Activated CD8-positive, alpha-beta memory T cell treated with anti-CD3 and anti-CD28 coated beads, Interleukin-2, amount 50 U/mL, for 24 hours (primary cell): ENCODE measurements around the gene MYO19.
"Not testable (repeated sequence)": the region's sequence is repeated elsewhere in the genome, so short reads cannot be mapped to it uniquely, and the experiment has no call there.

ENCODE experiments used
- DNase-seq: peaks from one replicate; pipeline ENCODE4 v3.0.0-alpha.2; 2020; ENCODE audit errors: extremely low read depth

MYO19 gene

DNA sequence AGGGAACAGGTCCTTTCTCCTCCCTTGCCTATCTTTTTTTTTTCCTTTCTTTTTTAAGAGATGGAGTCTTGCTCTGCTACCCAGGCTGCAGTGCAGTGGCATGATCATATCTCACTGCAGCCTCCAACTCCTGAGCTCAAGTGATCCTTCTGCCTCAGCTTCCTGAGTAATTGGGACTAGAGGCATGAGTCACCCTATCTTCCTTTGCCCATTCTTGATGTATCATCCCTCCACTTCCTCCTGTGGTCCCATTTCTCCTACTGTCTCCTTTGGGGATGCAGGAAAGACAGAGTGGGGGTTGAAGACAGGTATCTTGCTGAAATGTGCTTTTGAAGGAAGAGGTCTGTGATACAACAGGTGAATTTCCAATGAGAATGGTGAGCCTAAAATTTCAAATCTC is 5.5 kb downstream of the MYO19 start:
- DNase-seq, result no peak

GRCh38 chr17:36527621-36528250 is 6.9 kb downstream of the MYO19 start:
- no peak for DNase-seq

- no peak for DNase-seq
These were observed 8.8 kb downstream of the MYO19 start for GRCh38 chr17:36525888-36526287.

DNA sequence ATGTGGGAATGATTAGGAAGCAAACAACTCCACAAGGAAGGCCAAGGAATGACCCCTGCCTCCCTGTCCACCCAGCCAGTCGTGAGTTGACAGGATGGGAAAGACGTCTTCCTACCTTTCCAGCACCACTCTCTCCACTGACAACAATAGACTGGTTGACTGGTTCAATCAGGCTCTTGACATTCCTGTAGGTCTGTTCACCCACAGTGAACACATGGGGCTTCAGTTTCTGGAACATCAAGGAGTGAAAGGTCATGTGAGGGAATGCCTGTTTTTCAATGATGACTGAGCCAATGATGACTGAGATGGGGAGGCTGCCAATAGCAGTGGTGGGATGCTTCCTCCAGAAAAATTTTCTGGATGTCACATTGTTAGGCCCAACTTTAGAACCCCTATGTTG is 9.6 kb downstream of the MYO19 start:
- DNase-seq, result no peak

DNA sequence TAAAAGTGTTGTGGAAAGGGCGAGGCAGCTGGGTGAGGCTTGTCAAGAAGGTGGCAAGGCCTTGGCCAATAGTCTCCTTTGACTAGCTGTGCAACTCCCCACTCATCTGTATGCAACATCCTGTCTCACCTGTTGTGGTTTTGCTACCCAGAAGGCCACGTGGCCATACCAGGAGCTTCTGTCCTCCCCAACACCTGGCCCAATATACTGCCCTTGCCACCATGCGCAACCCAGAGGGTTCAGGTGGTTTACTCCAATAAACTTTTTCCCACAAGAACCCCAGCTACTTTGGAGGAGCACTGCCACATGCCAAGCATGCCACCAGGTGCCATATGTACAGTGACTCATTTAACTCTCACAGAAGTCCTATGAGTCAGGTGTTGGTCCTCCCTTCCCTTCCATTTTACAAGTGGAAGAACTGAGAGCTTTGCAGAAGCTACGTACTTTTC is 10.2 kb downstream of the MYO19 start:
- DNase-seq, result no peak

GRCh38 chr17:36523113-36523512 is 11.6 kb downstream of the MYO19 start:
- no peak for DNase-seq

- DNase-seq, result no peak
These were observed 18.8 kb downstream of the MYO19 start for GRCh38 chr17:36515837-36516236.

- no peak for DNase-seq
These were observed 19.8 kb downstream of the MYO19 start for GRCh38 chr17:36514856-36515255.

- no peak for DNase-seq
These were observed 22.0 kb downstream of the MYO19 start for GRCh38 chr17:36512641-36513040.

GRCh38 chr17:36511216-36511615 is 23.5 kb downstream of the MYO19 start:
- DNase-seq, result no peak

DNA sequence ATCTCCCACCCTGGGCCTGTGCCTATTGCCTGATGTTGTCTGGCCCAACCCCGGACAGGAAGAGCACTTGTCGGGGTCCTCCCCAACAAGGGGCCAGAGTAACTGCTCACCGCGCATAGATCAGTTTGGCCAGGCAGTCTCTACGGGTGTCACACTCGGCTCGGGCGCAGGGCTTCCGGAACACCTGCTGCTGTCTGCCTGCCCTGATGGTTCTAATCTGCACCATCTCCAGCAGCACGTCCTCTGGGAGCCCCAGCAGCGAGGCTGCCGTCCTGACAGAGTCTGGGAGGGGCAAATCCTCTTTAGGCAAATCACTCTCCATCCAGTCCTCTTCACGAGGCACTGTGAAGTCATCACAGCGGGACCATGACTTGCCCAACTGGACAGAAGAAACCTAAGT is 24.0 kb downstream of the MYO19 start:
- no peak for DNase-seq

DNA sequence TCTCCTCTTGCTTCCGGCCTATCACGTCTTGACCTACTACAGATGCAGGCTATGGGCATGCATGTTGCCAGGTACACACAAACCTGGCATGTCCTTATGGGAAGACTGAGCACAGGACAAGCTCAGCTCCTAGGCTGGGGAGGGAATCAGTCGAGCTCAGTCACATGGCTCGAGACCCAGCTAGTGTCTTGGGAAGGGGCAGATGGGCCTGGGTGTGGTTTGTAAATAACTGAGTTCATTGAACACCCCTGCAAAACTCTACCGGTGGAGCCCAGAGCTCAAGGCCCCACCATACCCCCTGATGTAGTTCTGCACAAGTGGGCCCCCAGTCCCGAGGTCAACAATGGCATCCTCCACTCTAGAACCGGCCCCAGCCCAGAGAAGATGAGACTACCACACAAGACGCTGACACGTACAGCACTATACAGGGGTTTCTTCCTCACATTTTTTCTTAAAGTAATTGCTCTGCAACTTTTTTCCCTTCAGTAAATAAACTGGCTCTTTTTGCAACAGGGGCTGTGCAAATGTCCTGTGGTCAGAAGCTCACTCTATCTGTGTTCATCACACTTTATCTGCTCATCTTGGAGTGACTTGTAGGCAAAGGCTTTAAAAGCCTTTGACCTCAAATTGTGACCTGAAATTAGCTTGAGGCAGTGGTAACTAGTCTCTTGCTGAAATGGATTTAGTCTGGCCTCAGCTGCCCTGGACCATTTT is 25.2 kb downstream of the MYO19 start:
- no peak for DNase-seq

GRCh38 chr17:36508439-36508838 is 26.2 kb downstream of the MYO19 start:
- DNase-seq, result not testable (repeated sequence)

DNA sequence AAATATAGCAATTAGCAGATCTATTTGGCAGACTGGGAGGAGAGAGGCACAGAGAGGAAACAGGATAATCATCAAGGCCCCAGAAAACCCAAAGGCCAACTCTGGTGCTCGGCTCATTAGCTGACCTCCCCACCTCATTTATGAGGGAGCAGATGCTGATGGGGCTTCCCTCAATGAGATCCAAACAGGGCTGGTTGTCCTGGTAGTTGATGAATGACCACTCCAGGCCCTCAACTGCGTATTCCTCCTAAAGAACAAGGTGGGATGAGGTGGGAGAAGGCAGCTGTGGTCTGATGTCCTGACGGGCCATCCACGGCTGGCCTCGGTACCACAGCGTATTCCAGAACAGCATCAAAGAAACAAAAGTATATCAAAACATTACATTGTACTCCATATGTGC is 27.4 kb downstream of the MYO19 start:
- DNase-seq, result no peak

DNA sequence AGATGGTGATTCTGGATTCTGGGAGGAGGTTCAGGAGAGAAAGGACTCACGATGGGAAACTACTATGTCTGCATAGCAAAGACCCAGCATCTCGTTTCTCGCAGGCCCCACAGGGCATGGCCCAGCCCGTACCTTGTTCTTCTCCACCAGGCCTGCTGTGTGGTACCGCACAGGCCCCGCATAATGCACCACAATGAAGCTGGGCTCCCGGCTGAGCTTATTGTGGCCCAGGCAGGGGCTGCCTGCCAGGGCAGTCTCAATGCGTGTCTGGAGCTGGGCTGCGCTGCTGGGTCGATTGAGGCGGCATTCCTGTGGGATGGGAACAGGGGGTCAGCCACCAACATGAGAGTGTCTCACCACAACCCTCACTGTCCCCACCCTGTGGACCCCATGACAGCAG is 27.8 kb downstream of the MYO19 start:
- no peak for DNase-seq

- no peak for DNase-seq
These were observed 28.3 kb downstream of the MYO19 start for GRCh38 chr17:36506249-36506826.

DNA sequence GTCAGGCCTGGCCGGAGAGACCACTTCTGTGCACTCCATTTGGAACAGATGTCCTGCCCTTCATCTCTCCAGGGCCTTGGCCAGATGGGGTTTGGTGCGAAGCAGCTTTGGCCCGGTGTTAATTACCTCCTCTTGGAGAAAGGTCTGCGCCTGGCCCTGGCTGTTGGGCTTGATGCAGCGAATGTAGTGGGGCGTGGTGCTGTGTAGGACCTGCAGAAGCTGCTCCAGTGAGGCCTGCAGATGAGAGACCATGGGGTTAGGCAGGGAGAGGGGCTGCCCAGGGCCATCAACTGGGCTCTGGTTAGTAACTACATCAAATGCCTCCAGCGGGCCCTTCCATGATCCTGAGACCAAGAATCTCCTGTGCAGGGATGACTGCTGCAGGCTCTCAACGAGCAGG is 29.5 kb downstream of the MYO19 start:
- no peak for DNase-seq

- no peak for DNase-seq
These were observed 30.5 kb downstream of the MYO19 start for GRCh38 chr17:36504156-36504545.

GRCh38 chr17:36503456-36504155 is 31.1 kb downstream of the MYO19 start:
- no peak for DNase-seq

DNA sequence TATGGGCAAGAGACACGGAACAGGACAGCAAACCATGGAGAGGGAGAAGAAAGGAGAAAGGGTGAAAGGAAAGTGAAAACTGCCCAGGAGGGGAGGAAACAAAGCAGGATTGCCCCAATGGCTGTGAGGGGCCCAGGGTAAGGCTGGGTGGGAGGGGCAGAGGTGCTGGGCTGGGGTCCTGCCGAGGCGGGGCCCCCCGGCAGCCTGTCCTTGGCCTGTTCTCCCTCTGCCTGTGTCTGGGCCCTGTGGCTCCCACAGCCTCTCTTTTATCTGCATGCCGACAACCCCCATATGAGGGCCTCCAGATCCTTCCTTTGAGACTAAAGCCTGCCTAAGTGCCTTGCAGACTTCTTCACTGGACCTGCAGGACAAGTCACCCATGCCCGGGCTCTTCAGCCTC is 32.7 kb downstream of the MYO19 start:
- DNase-seq, result no peak

DNA sequence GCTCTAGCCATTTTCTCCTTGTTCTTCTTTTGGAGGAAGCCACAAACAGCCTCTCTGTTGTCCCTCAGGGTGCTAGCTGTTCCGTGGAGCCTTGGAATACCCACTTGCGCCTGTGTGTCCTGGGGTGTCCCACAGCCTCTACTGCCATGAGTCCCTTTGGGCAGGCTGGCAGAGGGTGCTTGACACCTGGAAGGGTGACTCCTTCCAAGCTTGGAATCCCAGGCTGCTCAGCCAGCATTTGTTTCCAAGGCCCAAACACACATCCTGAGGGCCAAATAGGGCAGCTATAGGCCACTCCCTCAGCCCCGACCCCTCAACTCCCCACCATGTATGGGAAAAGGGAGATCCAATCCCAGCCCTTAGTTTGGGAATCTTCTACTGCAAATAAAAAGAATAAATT is 33.3 kb downstream of the MYO19 start:
- no peak for DNase-seq

DNA sequence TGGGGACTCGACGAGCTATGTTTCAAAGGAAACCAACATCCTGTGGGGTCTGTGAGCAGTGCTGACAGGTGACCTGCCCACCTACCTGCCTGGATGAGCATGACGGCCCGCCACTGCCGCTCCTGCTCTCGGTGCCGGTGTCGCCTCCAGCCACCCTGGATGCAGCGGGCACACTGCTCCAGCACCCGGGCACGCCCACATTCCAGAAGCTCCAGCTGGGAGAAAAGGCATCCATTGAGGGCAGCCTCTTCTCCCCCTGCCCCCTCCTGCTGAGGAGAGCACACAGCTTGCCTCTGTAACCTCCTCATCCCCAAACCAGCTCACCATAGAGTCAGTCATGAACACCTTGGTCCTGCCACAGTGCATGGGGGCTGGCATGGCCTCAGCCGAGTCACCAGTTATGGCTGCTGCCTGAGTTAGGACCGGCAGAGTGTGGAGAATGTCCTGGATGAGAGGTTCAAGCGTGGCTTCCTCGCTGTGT is 33.9 kb downstream of the MYO19 start:
- DNase-seq, result no peak
